ENCODE results near the gene CDY2A.
"Not testable (repeated sequence)": the region's sequence is repeated elsewhere in the genome, so short reads cannot be mapped to it uniquely, and the experiment has no call there.

The CDY2A gene, protein sequence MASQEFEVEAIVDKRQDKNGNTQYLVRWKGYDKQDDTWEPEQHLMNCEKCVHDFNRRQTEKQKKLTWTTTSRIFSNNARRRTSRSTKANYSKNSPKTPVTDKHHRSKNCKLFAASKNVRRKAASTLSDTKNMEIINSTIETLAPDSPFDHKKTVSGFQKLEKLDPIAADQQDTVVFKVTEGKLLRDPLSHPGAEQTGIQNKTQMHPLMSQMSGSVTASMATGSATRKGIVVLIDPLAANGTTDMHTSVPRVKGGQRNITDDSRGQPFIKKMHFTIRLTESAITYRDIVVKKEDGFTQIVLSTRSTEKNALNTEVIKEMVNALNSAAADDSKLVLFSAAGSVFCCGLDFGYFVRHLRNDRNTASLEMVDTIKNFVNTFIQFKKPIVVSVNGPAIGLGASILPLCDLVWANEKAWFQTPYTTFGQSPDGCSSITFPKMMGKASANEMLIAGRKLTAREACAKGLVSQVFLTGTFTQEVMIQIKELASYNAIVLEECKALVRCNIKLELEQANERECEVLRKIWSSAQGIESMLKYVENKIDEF

DNA sequence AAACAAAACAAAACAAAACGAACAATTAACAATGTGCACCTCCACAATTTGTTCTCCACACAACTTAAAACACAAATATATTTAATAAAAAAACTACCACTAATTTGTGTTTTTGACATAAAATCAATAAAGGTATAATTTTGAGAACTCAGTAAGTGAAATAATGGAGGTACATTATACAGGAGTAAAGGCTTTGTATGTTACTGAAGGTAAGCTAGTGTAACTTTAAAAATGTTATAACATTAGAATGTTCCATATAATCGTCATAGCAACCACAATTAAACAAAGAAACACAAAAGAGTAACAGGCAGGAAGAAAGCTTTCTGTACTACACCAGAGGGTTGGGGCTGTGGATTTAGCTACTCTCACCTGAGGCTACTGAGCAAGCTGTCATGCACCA lies at the start of gene CDY2A:
TSS of gene CDY2A (plus strand) at position 301 of the 400 bp plus-strand sequence. CDS start 328 bp downstream, outside the sequence.
- DNase-seq (ENCODE audit: low read depth in 3 of 3), result not testable (repeated sequence)

DNA sequence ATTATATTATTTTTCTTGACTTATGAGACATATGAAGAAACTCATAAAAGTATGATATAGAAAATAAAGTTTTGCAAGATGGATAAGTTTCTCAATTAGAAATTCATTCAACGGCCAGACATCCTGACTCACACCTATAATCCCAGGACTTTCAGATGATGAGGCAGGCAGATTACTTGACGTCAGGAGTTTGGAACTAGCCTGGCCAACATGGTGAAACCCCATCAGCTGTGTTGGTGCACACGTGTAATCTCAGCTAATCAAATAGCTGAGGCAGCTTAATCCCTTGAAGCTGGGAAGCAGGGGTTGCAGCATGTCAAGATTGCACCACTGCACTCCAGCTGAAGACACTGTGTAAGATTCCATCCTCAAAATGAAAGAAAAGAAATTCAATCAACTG lies 28.0 kb upstream of the CDY2A start:
- not testable (repeated sequence) for DNase-seq (ENCODE audit: low read depth in 3 of 3)

DNA sequence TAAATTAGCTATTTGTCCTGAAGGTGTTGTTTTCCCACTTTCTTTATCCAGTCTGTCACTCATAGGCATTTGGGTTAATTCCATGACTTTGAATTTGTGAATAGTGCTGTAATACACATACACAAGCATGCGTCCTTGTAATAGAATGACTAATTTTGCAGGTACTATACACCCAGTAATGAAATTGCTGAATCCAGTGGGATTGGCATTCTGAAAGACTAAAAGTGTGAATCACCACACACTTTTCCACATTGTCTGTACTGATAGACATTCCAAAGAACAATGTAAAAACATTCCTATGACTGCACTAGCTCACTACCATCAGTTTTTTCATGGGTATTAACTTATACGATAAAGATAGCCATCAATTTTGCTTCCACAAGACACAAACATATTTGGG lies 27.3 kb upstream of the CDY2A start:
- DNase-seq (ENCODE audit: low read depth in 3 of 3), result not testable (repeated sequence)

DNA sequence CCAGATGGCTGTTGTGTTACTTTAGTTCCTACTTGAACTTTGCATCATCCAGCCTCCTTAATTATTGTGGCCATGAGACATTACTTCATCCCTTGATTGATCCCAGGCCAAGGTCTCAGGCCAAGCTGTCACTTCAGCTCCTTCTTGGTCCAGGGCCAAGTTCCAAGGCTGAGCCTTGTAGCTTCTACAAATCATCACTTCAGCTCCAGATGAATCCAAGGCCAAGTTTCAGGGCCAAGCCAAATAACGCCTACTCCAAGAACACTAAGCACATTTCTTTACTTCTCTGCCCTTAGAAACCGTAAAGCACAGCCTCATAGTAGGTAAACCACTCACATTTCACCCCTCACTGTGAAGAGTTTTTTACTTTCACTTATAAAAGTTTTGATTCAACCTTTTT lies 1.7 kb upstream of the CDY2A start:
- DNase-seq (ENCODE audit: low read depth in 3 of 3), result not testable (repeated sequence)

DNA sequence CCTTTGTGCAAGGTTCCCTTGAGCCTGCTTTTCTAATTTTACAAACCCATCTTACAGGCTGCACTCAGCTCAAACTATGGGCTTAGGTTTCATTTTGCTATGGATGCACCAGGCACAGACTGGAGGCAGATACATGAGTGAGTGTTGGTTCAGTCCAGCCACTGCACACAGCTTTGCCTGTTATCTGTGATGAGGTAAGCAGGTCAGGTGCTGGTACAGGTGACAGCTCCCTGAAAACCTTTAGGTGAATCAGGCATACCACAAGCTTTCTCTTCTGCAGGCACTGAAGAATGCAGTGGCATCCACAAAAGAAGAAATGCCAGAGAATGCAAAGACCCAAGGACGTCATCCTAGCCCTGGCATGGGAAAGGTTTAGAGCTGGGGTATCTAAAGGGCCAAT lies 3.3 kb downstream of the CDY2A start:
- not testable (repeated sequence) for DNase-seq (ENCODE audit: low read depth in 3 of 3)

DNA sequence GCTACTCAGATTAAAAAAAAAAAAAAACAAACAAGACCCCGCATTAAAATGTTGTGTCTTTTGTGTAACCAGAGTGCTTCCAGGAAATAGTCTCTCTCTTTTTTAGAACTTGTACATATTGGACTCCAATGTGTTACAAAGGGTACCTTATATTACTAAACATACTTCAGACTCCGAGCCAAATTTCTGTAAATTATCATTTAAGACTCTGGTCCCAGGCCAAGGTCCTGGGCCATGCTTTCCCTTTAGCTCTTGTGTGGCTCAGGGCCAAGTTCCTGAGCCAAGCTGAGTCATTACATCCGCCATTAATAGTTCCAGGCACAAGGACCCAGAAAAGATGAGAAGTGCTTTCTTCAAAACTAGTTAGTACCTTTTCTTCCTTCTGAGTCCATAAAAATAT lies 4.6 kb downstream of the CDY2A start:
- DNase-seq (ENCODE audit: low read depth in 3 of 3), result not testable (repeated sequence)

DNA sequence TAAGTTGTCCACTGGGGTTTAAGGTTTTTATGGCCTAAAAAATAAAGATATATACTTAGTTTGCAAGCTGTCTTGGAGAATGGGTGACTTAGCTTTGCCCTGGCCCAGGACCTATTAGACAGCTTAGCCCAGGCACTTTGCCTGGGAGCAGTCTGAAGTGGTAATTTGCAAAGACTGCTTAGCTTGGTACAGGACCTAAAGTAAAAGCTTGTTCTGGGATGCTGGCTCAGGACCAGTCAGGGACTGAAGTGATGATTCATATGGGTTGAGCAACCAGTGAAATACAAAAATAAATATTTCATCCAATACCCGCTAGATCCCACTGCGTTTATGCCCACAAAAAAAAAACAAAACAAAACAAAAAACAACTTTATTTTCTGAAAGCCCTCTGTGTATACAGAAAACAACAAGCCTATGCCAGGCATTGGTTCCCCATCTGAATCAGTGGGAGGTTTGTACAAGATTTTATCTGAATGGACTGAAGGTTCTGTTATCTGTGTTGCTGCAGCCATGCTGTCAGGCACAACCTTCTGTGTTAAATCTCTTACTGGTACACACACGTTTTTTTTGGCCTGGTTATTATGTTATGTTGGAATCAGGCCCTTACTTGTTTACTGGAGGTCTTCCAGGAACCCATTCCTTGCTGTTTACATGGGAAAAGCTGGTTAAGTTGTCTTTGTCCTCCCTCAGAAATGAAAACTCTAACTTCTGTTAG lies 8.7 kb downstream of the CDY2A start:
- DNase-seq (ENCODE audit: low read depth in 3 of 3), result not testable (repeated sequence)

DNA sequence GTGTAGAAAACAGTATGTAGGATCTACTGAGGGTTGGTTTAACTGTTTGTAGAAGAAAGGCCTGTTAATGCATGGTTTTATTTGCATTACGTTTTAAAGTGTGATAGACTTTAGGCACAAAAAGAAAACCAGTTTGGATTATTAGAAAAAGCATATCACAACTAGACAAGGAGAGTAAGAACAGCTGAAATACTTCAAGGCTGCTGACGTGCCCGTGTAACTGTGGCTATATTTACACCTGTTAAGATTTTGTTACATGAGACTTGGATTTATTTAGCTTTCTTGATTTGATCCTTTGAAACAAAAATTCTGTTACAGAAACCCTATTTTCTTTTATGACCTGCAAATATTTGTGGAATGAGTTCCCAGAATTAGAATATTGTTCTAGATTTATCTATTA lies 9.3 kb downstream of the CDY2A start:
- not testable (repeated sequence) for DNase-seq (ENCODE audit: low read depth in 3 of 3)

DNA sequence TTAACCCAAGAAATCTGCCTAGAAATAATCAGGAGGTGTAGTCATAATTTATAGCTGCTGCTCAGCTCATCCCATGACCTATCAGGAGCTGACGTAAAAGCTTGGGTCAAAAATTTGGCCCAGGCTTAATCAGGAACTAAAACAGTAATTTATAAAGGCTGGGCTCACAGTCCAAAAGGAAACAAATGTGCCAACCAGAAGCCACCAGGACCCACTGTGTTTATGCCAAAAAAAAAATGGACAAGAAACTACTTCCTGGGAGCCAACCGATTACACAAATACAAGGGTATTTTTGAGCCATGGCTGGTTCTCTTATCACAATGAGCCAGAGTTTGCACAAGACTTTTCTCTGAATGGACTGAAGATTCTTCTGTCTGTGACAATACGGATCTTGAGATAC lies 19.4 kb downstream of the CDY2A start:
- DNase-seq (ENCODE audit: low read depth in 3 of 3), result not testable (repeated sequence)

DNA sequence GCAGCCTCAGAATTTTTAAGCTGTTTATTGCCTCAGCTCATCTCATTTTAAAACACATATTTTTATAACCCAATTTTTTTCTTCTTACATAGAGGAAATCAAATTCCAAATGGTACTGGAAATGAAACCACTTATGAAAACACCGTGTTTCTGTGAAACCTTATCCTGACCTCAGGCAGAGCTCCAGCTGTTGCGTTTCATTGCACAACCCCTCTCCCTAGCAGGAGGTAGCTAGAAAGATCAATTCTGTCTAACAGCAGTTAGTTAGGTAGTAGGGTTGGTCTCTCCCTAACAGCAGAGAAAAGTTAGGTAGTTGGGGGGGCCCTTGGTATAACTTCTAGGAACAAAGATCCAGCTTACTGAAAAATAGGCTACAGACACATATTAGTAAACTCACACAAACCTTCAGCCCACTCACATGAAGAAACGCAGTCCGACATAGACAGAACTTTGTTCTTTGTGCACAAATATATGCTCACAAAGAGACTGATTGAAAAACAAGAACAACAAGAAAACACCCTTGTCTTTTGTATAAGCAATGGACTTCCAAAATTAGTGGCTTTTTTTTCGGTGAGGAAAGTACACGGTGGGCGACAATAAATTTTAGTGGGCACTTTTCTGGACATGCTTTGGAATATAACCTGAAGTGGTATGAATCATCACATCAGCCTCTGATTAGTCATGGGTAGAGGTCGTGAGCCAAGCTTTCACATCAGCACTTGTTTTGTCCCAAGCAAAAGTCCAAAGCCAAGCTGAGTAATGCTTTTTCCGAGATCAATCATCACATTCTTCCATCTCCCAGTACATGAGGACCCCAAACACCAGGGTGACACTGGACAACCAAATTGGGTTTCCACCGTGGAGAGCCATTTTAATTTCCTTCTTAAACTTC lies 22.8 kb downstream of the CDY2A start:
- not testable (repeated sequence) for DNase-seq (ENCODE audit: low read depth in 3 of 3)

DNA sequence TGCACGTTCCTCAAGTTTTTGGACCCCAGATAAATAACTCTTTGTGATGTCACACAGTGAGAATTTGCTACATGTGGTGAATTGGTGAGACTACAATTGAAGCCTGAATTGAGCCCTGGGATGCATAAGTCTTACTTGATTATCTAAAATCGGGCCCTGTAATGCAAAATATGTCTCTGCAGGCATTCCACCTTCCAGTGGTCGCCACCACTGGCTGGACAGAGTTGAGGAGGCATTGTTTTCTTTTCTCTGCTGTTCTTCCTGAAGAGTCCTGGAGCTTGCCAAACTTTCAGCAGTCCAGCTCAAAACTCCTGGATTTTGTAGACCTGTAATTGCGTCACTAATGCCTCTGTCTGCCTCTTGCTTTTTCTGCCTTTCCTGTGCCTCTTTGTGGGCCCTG lies 23.5 kb downstream of the CDY2A start:
- DNase-seq (ENCODE audit: low read depth in 3 of 3), result not testable (repeated sequence)

DNA sequence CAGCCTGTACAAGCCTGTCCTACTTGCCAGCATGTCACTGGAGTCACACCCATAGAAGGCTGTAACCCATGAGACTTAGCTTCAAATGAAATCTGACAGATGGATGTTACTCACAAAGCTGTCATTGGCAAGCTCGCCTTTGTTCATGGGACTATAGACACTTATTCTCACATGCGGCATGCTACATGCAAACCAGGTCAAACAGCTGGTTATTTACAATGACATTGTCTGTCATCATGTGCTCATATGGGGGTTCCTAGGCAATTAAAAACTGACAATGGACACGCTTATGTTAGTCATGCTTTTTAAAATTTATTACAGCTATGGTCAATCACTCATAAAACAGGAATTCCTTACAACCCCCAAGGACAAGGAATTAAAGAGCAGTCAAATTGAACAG lies 30.9 kb downstream of the CDY2A start:
- DNase-seq (ENCODE audit: low read depth in 3 of 3), result not testable (repeated sequence)

DNA sequence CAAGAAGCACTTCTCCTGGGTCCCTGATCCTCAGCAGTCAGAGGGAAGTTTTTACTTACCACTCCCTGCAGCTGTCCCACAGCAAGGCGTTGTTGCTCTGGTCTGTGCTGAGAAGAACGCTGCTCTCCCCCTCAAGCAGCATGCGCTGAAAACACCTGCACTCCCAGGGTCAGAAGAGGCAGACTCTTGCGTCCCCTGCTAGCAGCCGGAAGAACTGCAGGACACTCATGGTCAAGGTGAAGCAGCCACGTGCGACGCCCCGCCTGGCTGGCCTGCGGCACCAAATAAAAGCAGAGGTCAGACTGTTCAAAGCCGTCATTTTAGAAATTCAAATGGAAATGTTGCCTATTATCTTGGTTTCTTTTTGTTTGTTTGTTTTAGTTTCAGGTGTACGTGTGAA lies 47.9 kb downstream of the CDY2A start:
- not testable (repeated sequence) for DNase-seq (ENCODE audit: low read depth in 3 of 3)

All from stimulated activated CD4-positive, alpha-beta T cell treated with anti-CD3 and anti-CD28 coated beads, TNF-alpha, amount 100 ng/mL, for 24 hours (primary cell).